Germinal center (tissue), 1 donor: Measurements from ENCODE around the gene EDA.
A peak's percentile ranks its signal among the peaks of the same experiment; 100 is the strongest.

Experiments used
- DNase-seq: peaks from one replicate; pipeline ENCODE4 v3.0.0; 2012; ENCODE audit warnings: mixed read lengths, low spot score

Gene EDA

DNA sequence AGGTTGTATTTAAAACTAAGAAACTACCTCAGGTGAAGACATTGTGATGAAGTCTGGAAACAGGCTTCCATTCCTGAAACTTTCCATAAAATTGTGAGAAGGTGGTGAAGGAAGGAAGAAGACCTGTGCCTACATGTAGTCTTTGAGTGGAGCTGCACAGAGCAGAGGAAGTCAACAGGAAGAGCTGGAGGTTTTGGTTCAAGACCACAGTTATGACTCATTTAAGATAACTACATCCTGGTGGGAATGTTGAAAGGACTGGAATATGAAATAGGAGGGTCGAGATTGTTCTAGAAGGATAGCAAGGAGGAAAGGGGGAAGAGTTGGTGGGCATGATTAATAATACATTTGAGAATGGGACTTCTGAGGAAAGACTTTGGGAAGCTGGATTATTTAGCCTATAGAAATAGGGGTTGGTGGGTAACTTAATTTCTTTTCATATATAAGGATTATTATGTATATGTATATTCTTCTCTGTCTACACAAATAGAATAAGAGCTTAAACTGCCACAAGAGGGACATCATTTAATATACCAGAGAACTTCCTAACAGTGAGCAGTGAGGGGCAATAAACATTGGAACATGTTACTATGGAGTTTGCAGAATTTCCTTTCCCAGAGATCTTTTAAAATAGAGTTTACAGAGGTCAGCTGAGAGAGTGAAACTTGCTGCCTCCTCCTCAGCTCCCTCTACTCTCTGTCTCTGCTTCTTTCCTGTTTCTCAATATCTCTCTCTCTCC lies 410.4 kb downstream of the EDA start:
- DNase-seq: no peak

- no peak for DNase-seq
Measured at GRCh38 chrX:70026851-70027200, 410.9 kb downstream of the EDA start.

DNA sequence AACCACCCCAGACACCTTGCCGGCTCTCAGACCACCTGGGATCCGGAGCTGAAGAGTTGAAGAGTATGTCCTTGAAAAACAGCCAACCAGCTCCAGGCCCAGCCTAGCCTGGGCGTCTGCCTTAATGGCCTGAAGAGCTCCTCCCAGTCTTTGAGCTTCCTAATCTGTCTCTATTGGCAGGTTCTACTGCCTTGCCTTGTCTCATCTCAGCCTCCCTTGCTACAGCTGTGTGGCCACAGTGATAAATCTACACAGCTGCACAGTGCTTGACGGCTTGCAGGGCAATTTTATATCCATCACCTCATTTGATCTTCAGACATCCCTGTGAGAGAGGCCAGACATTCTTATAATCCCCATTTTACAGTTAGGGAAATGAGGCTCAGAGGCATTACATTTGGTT lies 413.9 kb downstream of the EDA start:
- DNase-seq: no peak

GRCh38 chrX:70030301-70030767 lies 414.4 kb downstream of the EDA start:
- DNase-seq: peak; percentile 32

DNA sequence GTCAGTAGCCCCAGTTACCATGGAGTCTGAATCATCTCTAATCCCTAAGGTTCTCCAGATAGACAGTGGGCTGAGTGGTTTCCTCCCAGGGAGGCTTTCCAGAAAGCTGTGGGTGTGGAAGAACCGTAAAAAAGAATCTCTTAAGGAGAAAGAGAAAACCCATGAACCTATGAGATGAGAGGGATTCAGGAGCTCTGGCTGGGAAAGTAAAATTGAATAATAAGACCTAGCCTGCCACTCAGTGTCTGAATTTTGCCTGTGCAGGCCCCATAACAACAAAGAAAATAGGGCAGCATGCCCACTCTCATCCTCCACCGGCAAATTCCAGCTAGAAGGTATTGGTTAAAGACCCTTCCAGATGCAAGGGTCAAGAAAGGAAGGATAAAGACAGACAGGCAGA lies 416.9 kb downstream of the EDA start:
- DNase-seq: no peak

- DNase-seq: peak; percentile 12
Measured at GRCh38 chrX:70033348-70034051, 417.6 kb downstream of the EDA start.

DNA sequence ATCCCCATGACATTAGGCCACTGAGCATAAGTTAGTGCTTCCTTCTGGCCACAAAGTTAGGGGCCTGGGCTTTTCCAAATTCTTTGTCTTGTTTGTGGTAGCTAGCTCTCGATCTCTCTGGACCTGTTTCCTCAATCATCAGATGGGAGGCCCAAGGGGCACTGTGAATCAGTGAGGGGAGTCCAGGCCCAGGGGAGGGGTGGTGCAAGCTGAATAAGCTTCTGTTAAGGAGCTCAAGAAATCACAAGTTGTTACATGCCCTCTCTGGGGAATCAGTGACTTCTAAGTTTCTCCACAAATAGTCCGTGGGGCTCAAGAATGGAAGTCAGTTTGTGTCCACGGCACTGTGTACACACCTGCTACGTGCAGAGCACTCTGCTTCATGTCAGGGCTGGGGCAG lies 418.7 kb downstream of the EDA start:
- DNase-seq: no peak

GRCh38 chrX:70038515-70038914 lies 422.6 kb downstream of the EDA start:
- no peak for DNase-seq

DNA sequence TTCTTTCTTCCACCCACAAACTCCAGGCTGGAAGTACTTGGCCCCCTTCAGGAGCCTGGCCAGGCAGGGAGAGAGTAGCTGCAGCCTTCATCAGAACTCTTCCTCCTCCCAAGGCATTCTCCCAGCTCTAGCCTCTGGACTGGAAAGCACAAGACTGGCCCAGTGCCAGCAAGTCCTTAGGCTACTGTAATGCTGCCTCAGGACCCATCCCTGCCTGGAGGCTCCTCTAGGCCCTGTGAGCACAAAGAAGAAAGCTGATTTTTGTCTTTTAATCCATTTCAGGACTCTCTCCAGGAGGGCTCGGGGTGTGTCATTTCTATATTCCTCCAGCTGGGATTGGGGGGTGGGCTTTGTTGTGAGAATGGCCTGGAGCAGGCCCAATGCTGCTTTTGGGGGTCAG lies 423.0 kb downstream of the EDA start:
- no peak for DNase-seq

GRCh38 chrX:70039758-70040157 lies 423.8 kb downstream of the EDA start:
- DNase-seq: no peak

- DNase-seq: no peak
Measured at GRCh38 chrX:70041993-70042392, 426.1 kb downstream of the EDA start.

- no peak for DNase-seq
Measured at GRCh38 chrX:70042399-70043371, 426.8 kb downstream of the EDA start.

- no peak for DNase-seq
Measured at GRCh38 chrX:70043685-70044084, 427.8 kb downstream of the EDA start.

GRCh38 chrX:70044541-70045245 lies 428.8 kb downstream of the EDA start:
- no peak for DNase-seq

GRCh38 chrX:70046978-70047377 lies 431.1 kb downstream of the EDA start:
- no peak for DNase-seq

DNA sequence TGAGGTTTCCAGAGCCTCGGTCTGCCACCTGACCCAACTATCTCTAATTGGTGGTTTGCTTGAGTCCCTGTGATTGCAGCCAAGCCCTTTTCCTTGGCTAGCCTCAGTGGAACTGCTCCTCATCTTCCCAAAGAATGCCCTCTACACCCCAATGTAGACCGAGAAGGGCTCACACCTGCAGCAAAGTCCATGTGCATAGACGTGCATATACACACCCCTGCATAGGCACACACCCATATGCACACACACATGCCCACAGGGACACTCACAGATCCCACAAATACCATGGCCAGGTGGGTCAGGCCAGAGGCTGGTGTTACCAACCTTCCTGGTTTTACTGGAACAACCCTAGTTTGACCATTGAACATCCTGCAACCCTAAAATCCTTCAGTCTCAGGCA lies 433.5 kb downstream of the EDA start:
- no peak for DNase-seq

- DNase-seq: no peak
Measured at GRCh38 chrX:70049925-70050324, 434.0 kb downstream of the EDA start, which contains the start of gene AWAT2. Gene AWAT2, minus strand, starts transcription at chrX:70049938. Its CDS starts 6 bp downstream, at chrX:70049932.

DNA sequence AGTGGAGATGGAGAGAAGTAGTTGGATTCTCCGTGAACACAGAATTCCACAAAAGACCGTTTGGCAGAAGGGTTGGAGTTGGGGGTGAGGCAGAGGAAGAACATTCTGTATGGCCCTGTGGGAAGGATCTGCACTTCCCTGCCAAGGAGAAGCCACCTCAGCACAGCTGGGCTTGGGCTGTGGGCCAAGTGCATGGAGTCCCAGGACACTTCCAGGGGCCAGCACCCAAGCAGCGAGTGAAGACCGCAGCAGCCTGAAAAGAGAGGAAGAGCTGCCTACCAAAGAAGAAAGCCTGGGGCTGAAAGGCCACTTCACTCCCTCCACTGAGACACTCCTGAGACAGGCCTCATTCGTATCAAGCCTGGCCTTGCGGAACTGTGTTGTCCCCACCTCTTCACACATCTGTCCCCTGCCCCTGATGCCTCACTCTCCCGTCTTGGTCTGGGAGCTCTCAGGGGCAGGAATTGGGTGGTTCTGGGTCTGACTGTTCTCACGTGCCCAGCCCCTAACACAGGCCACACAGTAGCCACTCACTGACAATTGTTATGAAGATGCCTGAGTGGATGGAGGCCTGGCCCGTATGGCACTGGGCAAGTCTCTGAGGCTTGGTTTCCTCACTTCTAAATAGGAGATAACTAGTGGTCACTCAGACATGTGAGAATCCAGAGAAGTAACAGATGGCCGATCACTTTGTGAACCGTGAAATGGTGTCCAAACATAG lies 437.1 kb downstream of the EDA start:
- no peak for DNase-seq

- no peak for DNase-seq
Measured at GRCh38 chrX:70054391-70054790, 438.5 kb downstream of the EDA start.

GRCh38 chrX:70062076-70062475 lies 446.2 kb downstream of the EDA start, which contains the start of gene OTUD6A:
Gene OTUD6A, plus strand, starts transcription at chrX:70062457. Its CDS starts 68 bp downstream, at chrX:70062525.
- DNase-seq: no peak

GRCh38 chrX:70062961-70063550 lies 447.1 kb downstream of the EDA start:
- DNase-seq: no peak
